ENCODE data around the gene RAB20. TPM values are rescaled to one million over a fixed set of nuclear protein-coding genes. Genes with fewer than 3 reads are reported as not detected.

RAB20 gene
- polyA plus RNA-seq, 1 donor (not counting 4 experiments of a cell fraction or from before 2014, with no cell fraction given), result 4.3 TPM

- peaks cover 16 to 27% of the 10 kb centered on the region in 2 experiments for H3K36me3 ChIP-seq (ENCODE audit: control insufficient read depth in 2 of 2, extremely low read depth in 1 of 2, insufficient read depth in 2 of 2, low read length in 2 of 2)
- H3K9ac ChIP-seq (ENCODE audit: control insufficient read depth, extremely low read depth, insufficient read depth, low read length), result no peak overlapping the region
- no peak overlapping the region for H3K27ac ChIP-seq (ENCODE audit: control insufficient read depth, insufficient read depth, low read length)
- FAIRE-seq, result no peak
- H3K4me1 ChIP-seq (ENCODE audit: control insufficient read depth, extremely low read depth, insufficient read depth, low read length), result no peaks in the 10 kb centered on the region
- dilution Hi-C loops (cut with MboI; ENCODE audit: extremely low pct_ligation_motif_present, low sequenced_read_pairs), result no loop called here
- H3K79me2 ChIP-seq (ENCODE audit: control insufficient read depth, insufficient read depth, low read length), result no peaks in the 10 kb centered on the region
- H3K9me1 ChIP-seq (ENCODE audit: control insufficient read depth, extremely low read depth, insufficient read depth, low read length), result no peaks in the 10 kb centered on the region
- no peaks in the 10 kb centered on the region for H4K20me1 ChIP-seq (ENCODE audit: control insufficient read depth, extremely low read depth, insufficient read depth, low read length)
- H3K27me3 ChIP-seq (ENCODE audit: control insufficient read depth, extremely low read depth, insufficient read depth, low read length), result no peaks in the 10 kb centered on the region
- no peak overlapping the region for H2AFZ ChIP-seq (ENCODE audit: control insufficient read depth, low read length)
- no peak overlapping the region for H3K4me2 ChIP-seq (ENCODE audit: control insufficient read depth, extremely low read depth, insufficient read depth, low read depth, low read length)
- no peak overlapping the region for H3K4me3 ChIP-seq (ENCODE audit: control insufficient read depth in 2 of 3, extremely low read depth in 1 of 3, insufficient read depth in 2 of 3, low read depth in 1 of 3, low read length in 3 of 3)
- DNase-seq (ENCODE audit: low read depth, low spot score), result no peak
- no peaks in the 10 kb centered on the region for H3K9me3 ChIP-seq (ENCODE audit: control insufficient read depth, low read depth, low read length)
- TF ChIP-seq CTCF (optimal IDR thresholded peaks at IDR 0.05 in 1 of 3, IDR thresholded peaks at IDR 0.05 in 1 of 3, conservative IDR thresholded peaks at IDR 0.05 in 1 of 3; ENCODE audit: extremely low read depth in 1 of 3, insufficient read depth in 2 of 3, low read length in 3 of 3), result no peak
- TF ChIP-seq EZH2 (IDR thresholded peaks at IDR 0.05; ENCODE audit: low read length), result no peak
Observed at GRCh38 chr13:110479215-110479545, 82.3 kb downstream of the RAB20 start.

- dilution Hi-C loops (cut with MboI; ENCODE audit: extremely low pct_ligation_motif_present, low sequenced_read_pairs), result no loop called here
- FAIRE-seq (no peak), DNase-seq (ENCODE audit: low read depth, low spot score) (no peak)
- H3K9me1 ChIP-seq (ENCODE audit: control insufficient read depth, extremely low read depth, insufficient read depth, low read length), result no peaks in the 10 kb centered on the region
- H3K4me2 ChIP-seq (ENCODE audit: control insufficient read depth, extremely low read depth, insufficient read depth, low read depth, low read length), result no peak overlapping the region
- no peaks in the 10 kb centered on the region for H3K79me2 ChIP-seq (ENCODE audit: control insufficient read depth, insufficient read depth, low read length)
- no peak overlapping the region for H3K4me3 ChIP-seq (ENCODE audit: control insufficient read depth in 2 of 3, extremely low read depth in 1 of 3, insufficient read depth in 2 of 3, low read depth in 1 of 3, low read length in 3 of 3)
- H3K9me3 ChIP-seq (ENCODE audit: control insufficient read depth, low read depth, low read length), result no peaks in the 10 kb centered on the region
- no peaks in the 10 kb centered on the region for H4K20me1 ChIP-seq (ENCODE audit: control insufficient read depth, extremely low read depth, insufficient read depth, low read length)
- H3K9ac ChIP-seq (ENCODE audit: control insufficient read depth, extremely low read depth, insufficient read depth, low read length), result no peak overlapping the region
- no peaks in the 10 kb centered on the region for H3K4me1 ChIP-seq (ENCODE audit: control insufficient read depth, extremely low read depth, insufficient read depth, low read length)
- no peak for TF ChIP-seq EZH2 (IDR thresholded peaks at IDR 0.05; ENCODE audit: low read length)
- TF ChIP-seq CTCF (optimal IDR thresholded peaks at IDR 0.05 in 1 of 3, IDR thresholded peaks at IDR 0.05 in 1 of 3, conservative IDR thresholded peaks at IDR 0.05 in 1 of 3; ENCODE audit: extremely low read depth in 1 of 3, insufficient read depth in 2 of 3, low read length in 3 of 3), result no peak
- no peak overlapping the region for H2AFZ ChIP-seq (ENCODE audit: control insufficient read depth, low read length)
- H3K27me3 ChIP-seq (ENCODE audit: control insufficient read depth, extremely low read depth, insufficient read depth, low read length), result no peaks in the 10 kb centered on the region
- H3K36me3 ChIP-seq (ENCODE audit: control insufficient read depth in 2 of 2, extremely low read depth in 1 of 2, insufficient read depth in 2 of 2, low read length in 2 of 2), result peaks cover 16 to 29% of the 10 kb centered on the region in 2 experiments
- no peak overlapping the region for H3K27ac ChIP-seq (ENCODE audit: control insufficient read depth, insufficient read depth, low read length)
Observed at GRCh38 chr13:110478405-110479214, 82.9 kb downstream of the RAB20 start.

Data from keratinocyte (primary cell).